GM18526 (cell line): ENCODE results near the gene KRT84.

ENCODE experiments used
- POLR2A ChIP-seq: IDR thresholded peaks from 3 replicates; pipeline ENCODE4 v1.6.1; 2011; ENCODE audit not compliant: insufficient read length; ENCODE audit errors: extremely low read depth

The KRT84 gene

DNA sequence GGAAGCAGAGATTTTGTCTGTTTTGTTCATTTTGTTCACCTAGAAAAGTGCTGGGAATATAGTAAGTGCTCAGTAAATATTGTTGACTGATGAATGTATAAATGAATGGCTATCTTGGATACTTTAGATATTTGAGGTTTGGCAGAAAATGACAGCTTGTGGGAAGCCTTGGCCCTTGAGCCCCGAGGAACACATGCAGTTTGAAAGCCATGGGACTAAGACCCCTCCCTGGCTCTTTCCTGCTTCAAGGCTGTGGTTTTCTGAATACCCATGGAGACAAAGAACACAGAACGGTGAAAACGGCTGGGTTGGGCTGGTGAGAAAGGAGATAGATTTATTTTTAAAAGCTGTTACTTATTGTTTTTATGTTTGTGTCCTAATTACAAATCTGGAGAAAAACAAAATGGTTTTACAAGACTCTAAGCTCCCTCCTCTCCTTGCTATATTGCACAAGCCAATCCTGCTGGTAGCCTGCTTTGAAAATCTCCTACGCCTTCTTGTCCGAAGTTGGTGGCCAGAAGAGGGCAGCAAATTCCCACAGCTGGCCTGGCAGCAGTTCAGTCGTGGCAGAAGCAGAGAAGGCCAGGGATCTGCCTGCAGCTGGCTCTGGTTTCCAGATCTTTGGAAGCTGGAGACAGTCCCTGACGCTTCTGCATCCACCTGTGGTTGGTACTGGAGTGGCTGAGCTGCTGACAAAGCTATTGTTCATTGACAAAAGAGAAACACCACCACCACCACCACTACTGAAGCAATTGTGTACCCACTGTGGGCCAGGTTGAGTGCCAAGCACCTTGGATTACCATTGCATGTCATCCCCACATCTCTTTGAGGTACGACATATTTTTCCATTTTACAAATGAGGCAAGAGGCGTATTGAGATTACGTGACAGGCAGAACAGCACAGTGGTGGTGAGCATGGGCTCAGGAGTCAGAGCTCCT lies 13.0 kb downstream of the KRT84 start:
- no peak for TF ChIP-seq POLR2A

DNA sequence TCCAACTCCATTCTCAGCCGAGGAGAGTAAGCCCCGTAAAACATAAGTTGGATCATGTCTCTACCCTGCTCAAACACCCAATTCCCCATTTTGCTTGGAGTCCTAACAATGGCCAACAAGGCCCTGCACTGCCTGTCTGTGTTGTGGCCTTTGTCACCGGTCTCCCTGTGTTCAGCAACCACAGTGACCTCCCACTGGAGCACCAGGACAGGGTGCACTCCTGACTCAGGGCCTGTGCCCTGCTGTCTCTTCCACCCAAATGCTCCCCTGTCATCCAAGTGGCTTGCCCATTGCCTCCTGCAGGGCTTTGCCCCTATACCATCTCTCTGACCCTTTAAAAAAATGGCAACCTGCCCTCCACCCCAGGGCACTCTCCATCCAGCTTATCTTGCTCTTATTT lies 13.7 kb downstream of the KRT84 start:
- TF ChIP-seq POLR2A = no peak

DNA sequence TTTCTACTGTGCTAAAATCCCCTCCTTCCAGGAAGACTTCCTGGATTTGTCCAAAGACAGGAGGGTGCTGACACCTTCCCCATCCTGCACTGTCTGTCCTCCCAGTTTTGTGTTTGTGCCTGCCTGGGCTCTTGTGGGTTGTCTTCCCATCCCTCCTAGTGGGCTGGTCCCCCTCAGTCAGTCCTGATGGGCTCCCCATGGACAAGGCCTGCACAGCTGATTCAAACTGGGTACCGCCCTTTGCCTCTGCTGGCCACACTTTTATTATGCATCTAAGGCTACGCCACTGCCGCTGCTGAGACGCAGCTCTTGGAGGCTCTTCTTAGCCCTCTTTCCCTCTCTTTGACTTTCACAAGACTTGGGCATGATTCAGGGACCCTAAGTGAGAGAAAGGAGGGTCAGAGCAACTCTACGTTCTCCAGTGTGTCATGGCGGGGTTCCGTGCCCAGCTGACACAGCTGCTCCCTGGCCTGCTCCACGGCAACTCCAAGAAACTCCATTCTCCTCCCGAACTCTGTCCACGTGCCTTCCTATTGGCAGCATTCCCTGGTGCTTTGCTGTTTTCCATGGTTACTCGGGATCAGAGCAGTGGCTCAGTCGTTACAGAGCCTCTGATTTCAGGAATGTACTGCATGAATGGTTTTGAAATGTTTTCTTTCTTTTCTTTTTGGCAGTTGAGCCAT lies 14.4 kb downstream of the KRT84 start:
- TF ChIP-seq POLR2A = no peak

DNA sequence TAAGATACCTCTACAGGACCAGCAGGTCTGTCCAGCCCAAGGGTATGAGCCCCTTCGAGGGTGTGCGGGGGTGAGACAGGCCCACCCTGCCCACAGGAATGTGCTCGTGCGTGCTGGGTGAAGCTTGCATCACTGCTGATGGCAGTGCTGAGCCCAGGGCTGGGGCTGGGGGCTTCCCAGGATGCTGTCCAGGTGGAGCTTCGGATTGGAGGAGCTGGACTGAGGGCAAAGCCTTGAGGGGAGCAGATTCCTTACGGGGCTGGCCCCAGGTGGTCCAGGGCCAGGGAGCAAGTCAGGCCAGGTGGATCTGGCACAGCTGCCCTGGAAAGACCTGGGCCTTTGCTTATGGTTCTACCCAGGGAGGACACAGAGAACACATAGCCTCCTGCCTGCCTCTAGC lies 15.6 kb downstream of the KRT84 start:
- TF ChIP-seq POLR2A = no peak

DNA sequence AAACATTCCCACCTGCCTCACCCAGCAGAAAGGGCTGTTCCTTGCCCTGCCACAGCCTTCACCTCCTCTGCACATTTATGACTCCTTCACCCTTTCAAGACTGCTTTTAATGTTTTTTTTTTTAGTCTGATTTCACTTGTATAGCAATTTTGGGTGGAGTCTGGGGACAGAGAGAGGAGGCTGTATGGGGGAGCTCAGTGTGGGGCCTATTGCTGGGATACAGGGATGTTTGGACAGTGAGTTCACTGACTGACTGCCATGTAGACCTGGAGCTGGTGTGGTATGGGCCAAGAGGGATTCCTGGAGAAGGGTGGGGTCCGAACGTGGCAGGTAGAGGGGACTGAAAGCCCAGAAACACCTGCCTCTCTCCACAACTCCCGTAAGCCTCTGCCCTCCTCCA lies 16.2 kb downstream of the KRT84 start:
- no peak for TF ChIP-seq POLR2A

DNA sequence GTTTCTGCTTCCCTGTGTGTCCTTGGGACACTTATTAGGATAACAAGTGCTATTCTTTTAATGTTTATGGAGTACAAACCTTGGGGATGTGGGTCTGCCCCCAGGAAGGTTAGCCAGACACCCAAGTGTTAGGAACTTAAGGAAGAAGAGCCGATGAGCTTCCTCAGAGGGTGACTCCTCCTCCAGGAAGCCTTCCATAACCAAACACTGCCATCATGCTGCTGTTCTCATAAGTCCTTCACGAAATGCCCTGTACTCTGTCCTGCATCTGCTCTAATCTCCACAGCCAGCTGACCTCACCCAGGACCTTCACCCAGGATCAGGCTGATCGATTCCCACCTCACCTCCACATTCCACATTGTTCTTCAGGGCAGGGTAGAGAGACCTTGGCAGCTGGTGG lies 16.9 kb downstream of the KRT84 start:
- no peak for TF ChIP-seq POLR2A

DNA sequence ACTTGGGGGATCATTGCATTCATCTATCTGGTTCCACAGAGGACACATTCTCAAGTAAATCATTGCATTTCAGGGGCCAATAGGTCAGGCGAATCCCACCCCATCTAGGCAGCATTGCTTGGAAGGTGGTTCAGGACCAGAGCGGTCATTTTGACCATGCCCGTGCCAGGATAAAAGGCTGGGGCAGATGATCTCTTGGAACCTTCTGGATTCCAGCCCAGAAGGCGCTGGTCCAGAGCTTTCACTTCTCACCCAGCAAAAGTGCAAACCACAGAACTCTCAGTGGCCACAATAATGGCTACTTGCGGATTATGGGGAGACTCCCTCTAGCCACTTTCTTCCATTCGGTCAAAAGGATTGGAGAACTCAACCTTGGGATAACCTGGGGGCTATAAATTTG lies 17.6 kb downstream of the KRT84 start:
- no peak for TF ChIP-seq POLR2A

DNA sequence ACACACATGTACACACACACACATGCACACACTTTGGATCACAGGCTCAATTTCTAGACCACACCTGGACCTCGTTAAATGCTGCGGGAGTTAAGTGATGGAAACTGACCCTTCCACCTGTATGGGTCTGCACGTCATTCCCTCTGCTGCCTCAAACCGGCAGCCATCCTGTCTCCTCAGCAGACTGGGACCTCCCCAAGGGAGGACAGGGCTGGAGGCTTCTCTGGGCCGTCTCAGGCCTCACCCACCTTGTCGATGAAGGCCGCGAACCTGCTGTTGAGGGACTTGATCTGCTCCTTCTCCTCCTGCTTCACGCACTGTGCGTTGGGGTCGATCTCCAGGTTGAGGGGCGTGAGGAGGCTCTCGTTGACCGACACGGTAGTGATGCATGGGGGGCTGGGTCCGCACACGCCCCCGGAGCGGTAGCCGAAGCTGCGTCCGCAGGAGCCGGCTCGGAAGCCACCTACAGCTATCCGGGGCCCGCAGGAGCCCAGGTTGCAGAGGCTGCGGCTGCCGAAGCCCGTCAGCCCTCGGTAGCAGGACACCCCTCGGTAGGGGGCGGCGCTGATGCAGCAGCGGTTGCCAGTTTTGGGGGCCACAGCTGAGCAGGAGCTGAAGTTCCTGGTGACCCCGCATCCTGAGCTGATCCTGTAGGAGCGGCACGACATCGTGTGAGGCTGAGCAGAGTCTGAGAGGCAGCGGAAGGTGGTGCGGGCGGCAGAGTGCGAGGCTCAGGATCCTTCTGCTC lies 18.5 kb downstream of the KRT84 start, which contains the start of gene KRT85:
Gene KRT85 (minus strand): TSS at position 744 of the 748 bp plus-strand sequence. CDS start 76 bp downstream, at position 668.
- TF ChIP-seq POLR2A = no peak

DNA sequence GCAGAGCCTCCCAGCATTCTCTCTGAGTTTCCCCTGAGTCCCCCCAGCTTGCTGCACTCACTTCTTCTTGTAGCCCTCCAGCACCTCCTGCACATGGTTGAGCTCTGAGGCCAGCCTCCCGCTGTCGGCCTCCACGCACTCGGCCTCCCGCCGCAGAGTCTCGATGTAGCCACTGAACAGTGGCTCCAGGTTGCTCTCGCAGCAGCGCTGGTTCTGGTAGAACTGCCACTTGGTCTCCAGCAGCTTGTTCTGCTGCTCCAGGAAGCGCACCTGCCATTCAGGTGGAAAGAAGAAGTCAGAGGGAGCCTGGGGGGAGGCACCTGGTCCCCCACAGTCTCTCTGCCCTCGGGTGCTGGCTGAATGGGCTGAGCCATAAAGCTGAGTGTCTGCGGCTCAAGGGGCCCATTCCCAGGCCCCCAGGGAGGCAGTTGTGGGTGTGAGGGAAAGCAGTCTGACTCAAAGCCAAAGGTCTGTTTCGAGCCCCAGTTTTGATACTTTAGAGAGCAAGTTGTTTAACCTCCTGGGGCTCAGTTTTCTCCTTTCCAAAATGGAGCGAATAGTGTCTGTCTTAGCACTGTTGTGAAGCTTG lies 20.5 kb downstream of the KRT84 start:
- TF ChIP-seq POLR2A = no peak

DNA sequence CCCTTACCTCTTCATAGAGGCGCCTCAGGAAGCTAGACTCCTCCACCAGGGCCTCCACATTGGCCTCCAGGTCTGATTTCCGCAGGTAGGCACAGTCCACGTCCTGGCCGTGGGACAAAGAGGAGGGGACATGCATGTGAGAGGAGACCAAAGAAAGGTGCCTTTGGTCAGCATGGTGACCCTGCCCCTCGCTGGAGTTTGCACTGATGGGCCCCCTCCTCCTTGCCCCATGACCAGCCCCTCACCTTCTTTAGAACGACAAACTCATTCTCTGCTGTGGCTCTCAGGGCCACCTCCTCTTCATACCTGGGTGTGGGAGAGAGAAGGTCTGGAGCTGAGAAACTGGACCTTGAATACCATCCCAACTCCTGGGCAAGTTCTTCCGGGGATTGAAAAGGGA lies 21.4 kb downstream of the KRT84 start:
- TF ChIP-seq POLR2A = no peak

DNA sequence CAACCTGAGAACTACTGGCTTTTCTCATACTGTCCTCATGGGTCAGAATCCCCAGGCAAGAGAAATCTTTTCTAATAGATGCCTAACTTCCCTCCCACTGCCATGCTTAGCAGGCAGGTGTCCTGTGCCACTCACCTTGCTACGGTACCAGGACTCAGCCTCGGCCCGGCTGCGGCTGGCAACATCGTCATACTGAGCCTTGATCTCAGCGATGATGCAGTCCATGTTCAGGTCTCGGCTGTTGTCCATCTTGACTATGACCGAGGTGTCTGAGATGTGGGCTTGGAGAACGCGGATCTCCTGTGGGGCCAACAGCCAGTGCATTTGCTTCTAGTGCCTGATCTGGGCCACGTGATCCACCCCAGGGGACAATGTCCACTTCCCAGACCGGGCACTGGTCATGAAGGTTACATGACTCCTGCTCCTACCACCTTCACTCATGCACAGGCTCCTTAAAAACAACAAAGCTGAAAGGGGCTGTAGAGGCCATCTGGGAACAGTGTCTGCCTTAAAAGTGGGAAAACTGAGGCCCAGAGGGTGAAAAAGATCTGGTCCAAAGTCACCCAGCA lies 22.3 kb downstream of the KRT84 start:
- TF ChIP-seq POLR2A = no peak

DNA sequence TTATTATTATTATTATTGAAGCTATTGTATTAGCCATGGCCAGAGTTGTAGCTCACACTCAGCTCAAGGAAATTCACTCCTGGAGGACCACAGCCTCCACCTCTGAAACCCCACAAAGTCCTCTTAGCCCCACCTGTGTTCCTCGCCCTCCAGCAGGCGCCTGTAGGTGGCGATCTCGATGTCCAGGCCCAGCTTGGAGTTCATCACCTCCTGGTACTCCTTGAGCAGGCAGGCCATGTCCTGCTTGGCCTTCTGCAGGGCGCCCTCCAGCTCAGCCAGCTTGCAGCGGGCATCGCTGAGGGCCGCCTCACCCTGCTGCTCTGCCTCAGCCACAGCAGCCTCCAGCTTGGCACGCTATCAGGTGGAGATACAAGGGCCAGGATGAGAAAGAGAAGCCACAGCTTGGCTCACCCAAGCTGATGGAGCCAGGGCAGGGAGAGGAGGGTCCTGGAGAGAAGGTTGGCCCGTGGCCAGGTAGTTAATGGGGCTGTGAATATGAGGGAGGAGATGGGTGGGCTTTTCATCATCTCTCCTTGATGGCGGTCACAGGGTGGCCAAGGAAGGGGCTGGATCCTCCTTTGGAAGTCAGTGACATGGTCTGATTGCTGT lies 23.2 kb downstream of the KRT84 start:
- TF ChIP-seq POLR2A = no peak

DNA sequence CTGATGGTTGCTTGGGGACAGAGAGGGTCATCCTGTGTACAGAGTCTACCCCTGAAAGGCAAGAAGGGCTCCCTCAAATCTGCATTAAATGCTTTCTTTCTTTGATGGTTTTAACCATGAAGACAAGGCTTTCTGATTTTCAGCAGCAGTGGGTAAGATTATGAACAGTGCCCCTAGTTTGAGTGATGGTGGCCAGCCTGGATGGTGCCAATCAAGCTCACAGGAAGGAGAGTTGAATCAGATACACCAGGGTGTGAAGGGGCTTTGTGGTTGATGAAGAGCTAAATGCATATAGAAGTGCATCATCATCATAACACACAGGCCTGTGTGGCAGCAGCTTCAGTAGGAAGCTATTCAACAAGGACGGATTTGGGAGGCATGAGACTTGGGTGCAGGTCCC lies 23.9 kb downstream of the KRT84 start:
- TF ChIP-seq POLR2A = no peak

DNA sequence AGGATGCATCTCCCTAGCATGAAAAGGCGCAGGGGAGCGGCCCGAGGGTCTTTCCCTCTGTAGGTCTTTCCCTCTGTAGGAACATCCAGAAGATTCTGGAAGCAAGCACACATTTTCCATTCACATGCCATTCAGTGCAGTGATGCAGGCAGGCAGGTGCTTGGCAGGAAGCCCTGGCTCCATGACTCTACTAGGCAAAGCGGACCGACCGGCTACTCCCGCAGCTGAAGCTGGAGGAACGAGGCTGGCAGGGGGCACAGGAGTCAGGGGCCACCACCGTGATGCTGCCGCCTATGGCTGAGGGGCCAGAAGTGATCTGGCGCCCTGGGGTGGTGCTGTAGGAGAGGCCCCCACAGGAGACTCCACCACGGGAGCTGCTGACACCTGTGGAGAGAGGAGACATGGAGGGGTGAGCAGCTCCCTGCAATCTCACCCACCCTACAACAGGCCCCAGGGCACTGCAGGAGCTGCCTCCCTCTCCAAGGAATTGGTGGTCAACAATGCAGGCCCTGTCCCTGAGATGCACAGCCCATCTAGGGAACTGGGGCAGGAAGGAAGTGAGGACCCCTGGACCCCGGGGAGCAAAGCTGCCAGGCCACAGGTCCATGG lies 24.7 kb downstream of the KRT84 start:
- no peak for TF ChIP-seq POLR2A
